Iris pigment epithelial cell (primary cell): Measurements from ENCODE around the gene SLX9.
A peak's percentile ranks its signal among the peaks of the same experiment; 100 is the strongest.

ENCODE experiments used
- DNase-seq: peaks from one replicate; pipeline ENCODE4 v3.0.0-alpha.2; 2011; ENCODE audit warnings: low read depth

The SLX9 gene

GRCh38 chr21:44947930-44948331, 8.1 kb downstream of the SLX9 start:
- DNase-seq: no peak

GRCh38 chr21:44948426-44949120, 8.7 kb downstream of the SLX9 start:
- no peak for DNase-seq

GRCh38 chr21:44949161-44949778, 9.4 kb downstream of the SLX9 start:
- no peak for DNase-seq

- peak; percentile 67 for DNase-seq
Measured at GRCh38 chr21:44949779-44950198, 10.0 kb downstream of the SLX9 start.

GRCh38 chr21:44950351-44950750, 10.5 kb downstream of the SLX9 start:
- no peak for DNase-seq

GRCh38 chr21:44951186-44951915, 11.5 kb downstream of the SLX9 start:
- no peak for DNase-seq

GRCh38 chr21:44952116-44952928, 12.5 kb downstream of the SLX9 start:
- no peak for DNase-seq

GRCh38 chr21:44952929-44953627, 13.2 kb downstream of the SLX9 start:
- DNase-seq: no peak

GRCh38 chr21:44953628-44954021, 13.8 kb downstream of the SLX9 start:
- DNase-seq: no peak

- no peak for DNase-seq
Measured at GRCh38 chr21:44954281-44954771, 14.5 kb downstream of the SLX9 start.

GRCh38 chr21:44955141-44955797, 15.4 kb downstream of the SLX9 start:
- no peak for DNase-seq

- DNase-seq: no peak
Measured at GRCh38 chr21:44955798-44956175, 16.0 kb downstream of the SLX9 start.

- no peak for DNase-seq
Measured at GRCh38 chr21:44956356-44957046, 16.7 kb downstream of the SLX9 start.

- DNase-seq: no peak
Measured at GRCh38 chr21:44957047-44957831, 17.4 kb downstream of the SLX9 start.

- no peak for DNase-seq
Measured at GRCh38 chr21:44957901-44958451, 18.1 kb downstream of the SLX9 start.

GRCh38 chr21:44958471-44959191, 18.8 kb downstream of the SLX9 start:
- peak; percentile 91 for DNase-seq

GRCh38 chr21:44959376-44960091, 19.7 kb downstream of the SLX9 start:
- DNase-seq: no peak
